ENCODE data around the gene EIPR1. TPM values are rescaled to one million over a fixed set of nuclear protein-coding genes. Genes with fewer than 3 reads are reported as not detected.

EIPR1 gene
- polyA plus RNA-seq, 1 donor from 2014 or later: 138 TPM

DNA sequence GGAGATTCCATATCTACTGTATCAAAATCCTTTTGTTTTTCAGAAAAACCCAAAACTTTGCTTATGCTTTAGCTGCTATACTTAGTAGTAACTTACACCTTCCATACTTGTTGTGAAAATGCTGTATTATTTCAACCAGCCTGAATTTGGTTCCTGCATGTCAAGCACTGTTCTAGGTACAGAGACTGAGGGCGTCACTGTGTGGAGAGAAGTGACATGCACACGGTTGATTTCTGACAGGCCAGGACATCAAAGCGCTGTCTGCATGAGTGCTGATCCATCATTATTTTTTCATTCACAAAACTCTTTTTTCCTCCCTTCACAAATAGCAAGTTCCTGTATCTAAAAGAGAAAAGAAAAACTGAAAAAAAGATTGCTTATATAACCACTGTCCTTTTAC is 33.5 kb upstream of the EIPR1 start:
- Histone ChIP-seq H3K9me3 (ENCODE audit: low read length) (no peaks in the 10 kb centered on the region), H3K4me2 (ENCODE audit: low read length) (no peak overlapping the region), H4K20me1 (ENCODE audit: insufficient read depth) (no peaks in the 10 kb centered on the region), H2AFZ (ENCODE audit: low read depth, low read length) (no peak overlapping the region), H3K4me3 (ENCODE audit: low read length) (no peak overlapping the region), H3K27me3 (ENCODE audit: insufficient read depth, low read depth, low read length) (no peaks in the 10 kb centered on the region), H3K9ac (ENCODE audit: low read length) (no peak overlapping the region), H3K27ac (ENCODE audit: low read length) (no peak overlapping the region), H3F3A (ENCODE audit: insufficient read depth, low read length, poor library complexity, severe bottlenecking) (no peaks in the 10 kb centered on the region), H3K36me3 (ENCODE audit: insufficient read depth, low read length) (no peaks in the 10 kb centered on the region), H3K9me2 (ENCODE audit: insufficient read depth, low read length) (no peaks in the 10 kb centered on the region), H3K79me2 (replicated peaks; ENCODE audit: insufficient read depth, low read length) (peaks cover 3% of the 10 kb centered on the region)
- TF ChIP-seq POLR2AphosphoS5 (IDR thresholded peaks at IDR 0.05) (peak; percentile 20), EP300 (conservative IDR thresholded peaks at IDR 0.05; ENCODE audit: poor library complexity, severe bottlenecking) (peak; percentile 69), TAF1 (IDR thresholded peaks at IDR 0.05; ENCODE audit: low read depth) (no peak), SMC3 (conservative IDR thresholded peaks at IDR 0.05; ENCODE audit: poor library complexity) (no peak)

- H2AFZ ChIP-seq (ENCODE audit: low read depth, low read length): no peak overlapping the region
- no peak overlapping the region for H3K4me2 ChIP-seq (ENCODE audit: low read length)
- H3K79me2 ChIP-seq (replicated peaks; ENCODE audit: insufficient read depth, low read length): peaks cover 3% of the 10 kb centered on the region
- H3K27ac ChIP-seq (ENCODE audit: low read length): no peak overlapping the region
- H3K9ac ChIP-seq (ENCODE audit: low read length): no peak overlapping the region
- TF ChIP-seq TAF1 (IDR thresholded peaks at IDR 0.05; ENCODE audit: low read depth): no peak
- TF ChIP-seq MXI1 (conservative IDR thresholded peaks at IDR 0.05; ENCODE audit: poor library complexity, severe bottlenecking): no peak
- no peak for TF ChIP-seq EP300 (conservative IDR thresholded peaks at IDR 0.05; ENCODE audit: poor library complexity, severe bottlenecking)
- no peak for TF ChIP-seq RAD21 (conservative IDR thresholded peaks at IDR 0.05)
- TF ChIP-seq REST (IDR thresholded peaks at IDR 0.05; ENCODE audit: borderline replicate concordance): no peak
- no peak for TF ChIP-seq SMC3 (conservative IDR thresholded peaks at IDR 0.05; ENCODE audit: poor library complexity)
- TF ChIP-seq, protein P1, sequence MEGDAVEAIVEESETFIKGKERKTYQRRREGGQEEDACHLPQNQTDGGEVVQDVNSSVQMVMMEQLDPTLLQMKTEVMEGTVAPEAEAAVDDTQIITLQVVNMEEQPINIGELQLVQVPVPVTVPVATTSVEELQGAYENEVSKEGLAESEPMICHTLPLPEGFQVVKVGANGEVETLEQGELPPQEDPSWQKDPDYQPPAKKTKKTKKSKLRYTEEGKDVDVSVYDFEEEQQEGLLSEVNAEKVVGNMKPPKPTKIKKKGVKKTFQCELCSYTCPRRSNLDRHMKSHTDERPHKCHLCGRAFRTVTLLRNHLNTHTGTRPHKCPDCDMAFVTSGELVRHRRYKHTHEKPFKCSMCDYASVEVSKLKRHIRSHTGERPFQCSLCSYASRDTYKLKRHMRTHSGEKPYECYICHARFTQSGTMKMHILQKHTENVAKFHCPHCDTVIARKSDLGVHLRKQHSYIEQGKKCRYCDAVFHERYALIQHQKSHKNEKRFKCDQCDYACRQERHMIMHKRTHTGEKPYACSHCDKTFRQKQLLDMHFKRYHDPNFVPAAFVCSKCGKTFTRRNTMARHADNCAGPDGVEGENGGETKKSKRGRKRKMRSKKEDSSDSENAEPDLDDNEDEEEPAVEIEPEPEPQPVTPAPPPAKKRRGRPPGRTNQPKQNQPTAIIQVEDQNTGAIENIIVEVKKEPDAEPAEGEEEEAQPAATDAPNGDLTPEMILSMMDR (IDR thresholded peaks at IDR 0.05; ENCODE audit: poor library complexity, severe bottlenecking): no peak
- TF ChIP-seq EZH2 (IDR thresholded peaks at IDR 0.05; ENCODE audit: borderline replicate concordance, insufficient read depth, low read length, poor library complexity, severe bottlenecking): no peak
- no peak for TF ChIP-seq POLR2AphosphoS5 (IDR thresholded peaks at IDR 0.05)
- no peaks in the 10 kb centered on the region for H3K27me3 ChIP-seq (ENCODE audit: insufficient read depth, low read depth, low read length)
- H3K4me3 ChIP-seq (ENCODE audit: low read length): no peak overlapping the region
- no peaks in the 10 kb centered on the region for H4K20me1 ChIP-seq (ENCODE audit: insufficient read depth)
- H3K9me3 ChIP-seq (ENCODE audit: low read length): no peaks in the 10 kb centered on the region
- H3K36me3 ChIP-seq (ENCODE audit: insufficient read depth, low read length): no peaks in the 10 kb centered on the region
- H3K9me2 ChIP-seq (ENCODE audit: insufficient read depth, low read length): no peaks in the 10 kb centered on the region
- no peaks in the 10 kb centered on the region for H3F3A ChIP-seq (ENCODE audit: insufficient read depth, low read length, poor library complexity, severe bottlenecking)
Measured at GRCh38 chr2:3409627-3410170, 32.1 kb upstream of the EIPR1 start.

Measured in neural cell (in vitro differentiated cells).